Mucosa of rectum (tissue), 2 donors: ENCODE measurements around the gene HIF3A.
"Not testable (repeated sequence)": the region's sequence is repeated elsewhere in the genome, so short reads cannot be mapped to it uniquely, and the experiment has no call there.

ENCODE experiments used
- H3K27ac ChIP-seq, 2 donors: one replicate each; pipeline ENCODE4 v1.7.0; 2013; ENCODE audit warnings: inconsistent platforms in 2 of 2, low read depth in 2 of 2, low read length in 2 of 2
- H3K27me3 ChIP-seq, 2 donors: one replicate each; pipeline ENCODE4 v1.7.0; 2013; ENCODE audit warnings: low read length in 2 of 2; ENCODE audit not compliant: control insufficient read depth in 2 of 2, insufficient read depth in 2 of 2
- H3K36me3 ChIP-seq, 2 donors: one replicate each; pipeline ENCODE4 v1.7.0; 2013; ENCODE audit warnings: low read length in 2 of 2; ENCODE audit not compliant: control insufficient read depth in 2 of 2, insufficient read depth in 2 of 2
- H3K4me1 ChIP-seq, 2 donors: one replicate each; pipeline ENCODE4 v1.7.0; 2013; ENCODE audit warnings: low read length in 2 of 2, mild to moderate bottlenecking in 1 of 2; ENCODE audit not compliant: control insufficient read depth in 2 of 2, insufficient read depth in 2 of 2
- H3K4me3 ChIP-seq, 2 donors: one replicate each; pipeline ENCODE4 v1.7.0; 2013; ENCODE audit warnings: low read length in 2 of 2
- H3K9ac ChIP-seq, 2 donors: one replicate each; pipeline ENCODE4 v1.7.0; 2013; ENCODE audit warnings: low read length in 2 of 2, low read depth in 1 of 2, mild to moderate bottlenecking in 1 of 2
- H3K9me3 ChIP-seq, 2 donors: one replicate each; pipeline ENCODE4 v1.7.0; 2013; ENCODE audit warnings: low read length in 2 of 2; ENCODE audit not compliant: control insufficient read depth in 2 of 2
- donor health status: healthy.
- donor health status: Normal muscosa, but diverticular disease.

The HIF3A gene

GRCh38 chr19:46323227-46323626 is 26.4 kb downstream of the HIF3A start:
- not testable (repeated sequence) for H3K9ac ChIP-seq, H3K4me1 ChIP-seq, H3K36me3 ChIP-seq, H3K27me3 ChIP-seq, H3K27ac ChIP-seq, H3K4me3 ChIP-seq
- H3K9me3 ChIP-seq, result peaks cover 5 to 12% of the 10 kb centered on the region in 2 donors

- Histone ChIP-seq H3K4me1 (no peaks in the 10 kb centered on the region), H3K27ac (no peak overlapping the region), H3K9me3 (peaks cover 5 to 12% of the 10 kb centered on the region in 2 donors), H3K9ac (no peak overlapping the region), H3K27me3 (no peaks in the 10 kb centered on the region), H3K36me3 (peaks cover 3% of the 10 kb centered on the region in 2 donors), H3K4me3 (no peak overlapping the region)
These were observed 27.4 kb downstream of the HIF3A start for GRCh38 chr19:46324277-46324676.

- H3K36me3 ChIP-seq, result peaks cover 3% of the 10 kb centered on the region in 2 donors
- peaks cover 5 to 12% of the 10 kb centered on the region in 2 donors for H3K9me3 ChIP-seq
- no peak overlapping the region for H3K27ac ChIP-seq
- no peaks in the 10 kb centered on the region for H3K27me3 ChIP-seq
- no peak overlapping the region for H3K9ac ChIP-seq
- H3K4me3 ChIP-seq, result no peak overlapping the region
- no peaks in the 10 kb centered on the region for H3K4me1 ChIP-seq
These were observed 29.8 kb downstream of the HIF3A start for GRCh38 chr19:46326608-46327007.

GRCh38 chr19:46328079-46328478 is 31.2 kb downstream of the HIF3A start:
- H3K27me3 ChIP-seq, result no peaks in the 10 kb centered on the region
- H3K9ac ChIP-seq, result no peak overlapping the region
- peaks cover 3% of the 10 kb centered on the region in 2 donors for H3K36me3 ChIP-seq
- no peak overlapping the region for H3K27ac ChIP-seq
- H3K4me1 ChIP-seq, result no peaks in the 10 kb centered on the region
- no peak overlapping the region for H3K4me3 ChIP-seq
- peaks cover 5 to 12% of the 10 kb centered on the region in 2 donors for H3K9me3 ChIP-seq

- Histone ChIP-seq H3K36me3 (peaks cover 3% of the 10 kb centered on the region in 2 donors), H3K4me3 (no peak overlapping the region), H3K9me3 (peaks cover 5 to 12% of the 10 kb centered on the region in 2 donors), H3K27ac (no peak overlapping the region), H3K4me1 (no peaks in the 10 kb centered on the region), H3K27me3 (no peaks in the 10 kb centered on the region), H3K9ac (no peak overlapping the region)
These were observed 33.6 kb downstream of the HIF3A start for GRCh38 chr19:46330319-46330918.

- H3K9me3 ChIP-seq, result no peaks in the 10 kb centered on the region
- H3K9ac ChIP-seq, result no peak overlapping the region
- no peak overlapping the region for H3K4me3 ChIP-seq
- H3K4me1 ChIP-seq, result no peaks in the 10 kb centered on the region
- H3K27me3 ChIP-seq, result no peaks in the 10 kb centered on the region
- no peak overlapping the region for H3K27ac ChIP-seq
- H3K36me3 ChIP-seq, result no peaks in the 10 kb centered on the region
These were observed 40.6 kb downstream of the HIF3A start for GRCh38 chr19:46337487-46337886.

GRCh38 chr19:46339446-46339845 is 42.6 kb downstream of the HIF3A start:
- Histone ChIP-seq H3K27me3 (no peaks in the 10 kb centered on the region), H3K4me1 (no peaks in the 10 kb centered on the region), H3K36me3 (no peaks in the 10 kb centered on the region), H3K27ac (no peak overlapping the region), H3K9me3 (no peaks in the 10 kb centered on the region), H3K9ac (no peak overlapping the region), H3K4me3 (no peak overlapping the region)

GRCh38 chr19:46340051-46340659 is 43.3 kb downstream of the HIF3A start:
- Histone ChIP-seq H3K9ac (no peak overlapping the region), H3K27me3 (no peaks in the 10 kb centered on the region), H3K4me1 (no peaks in the 10 kb centered on the region), H3K36me3 (no peaks in the 10 kb centered on the region), H3K9me3 (no peaks in the 10 kb centered on the region), H3K4me3 (no peak overlapping the region), H3K27ac (no peak overlapping the region)

GRCh38 chr19:46341937-46342336 is 45.1 kb downstream of the HIF3A start:
- Histone ChIP-seq H3K36me3 (no peaks in the 10 kb centered on the region), H3K27ac (no peak overlapping the region), H3K4me1 (peaks cover 5% of the 10 kb centered on the region in 2 donors), H3K4me3 (no peak overlapping the region), H3K27me3 (no peaks in the 10 kb centered on the region), H3K9ac (no peak overlapping the region), H3K9me3 (no peaks in the 10 kb centered on the region)

GRCh38 chr19:46344363-46344762 is 47.5 kb downstream of the HIF3A start:
- Histone ChIP-seq H3K9ac (no peak overlapping the region), H3K4me3 (no peak overlapping the region), H3K4me1 (peaks cover 12 to 21% of the 10 kb centered on the region in 2 donors), H3K36me3 (no peaks in the 10 kb centered on the region), H3K27ac (no peak overlapping the region), H3K9me3 (no peaks in the 10 kb centered on the region), H3K27me3 (no peaks in the 10 kb centered on the region)
